HepG2 (cell line): ENCODE results near the gene PASK. TPM values are rescaled to one million over a fixed set of nuclear protein-coding genes. Genes with fewer than 3 reads are reported as not detected.

Source experiments
- ATAC-seq: fragments of 200-7000 bp; cut with Tn5 transposase; 3 replicates; pipeline ENCODE4 v1.9.1; 2020; ENCODE audit warnings: mild to moderate bottlenecking, moderate library complexity
- BruUV-seq: library from RNA; stranded (reverse); fragments of 400-500 nt; replicated peaks from 2 replicates; lab custom pipeline; 2021; lab: Mats Ljungman, UMichigan
- CTCF ChIA-PET: fragments of 300-600 bp; formaldehyde crosslinking; extraction: SDS; loops from one replicate; lab custom pipeline; 2021; ENCODE audit warnings: low total read pairs, inconsistent platforms, low intra/inter-chr PET ratio; lab: Yijun Ruan, JAX
- POLR2A ChIA-PET: fragments of 350-600 bp; sonication (Branson Sonifier 250); formaldehyde crosslinking; loops from one replicate; lab custom pipeline; 2020; ENCODE audit warnings: antibody characterized with exemption, inconsistent platforms; lab: Yijun Ruan, JAX
- DNase-seq: peaks from one replicate; pipeline ENCODE4 v3.0.0-alpha.2; 2015; ENCODE audit warnings: low spot score
- FAIRE-seq: peaks from 3 replicates; lab custom pipeline; 2011; peaks lifted over from hg19 to GRCh38; lab: Jason Lieb, UNC
- H2AFZ ChIP-seq: one replicate; pipeline ENCODE4 v1.6.1; 2011; ENCODE audit warnings: low read length, inconsistent platforms
- H3K27ac ChIP-seq: fragments of 300-600 bp; 3 replicates; pipeline ENCODE4 v1.8.0; 2011; ENCODE audit warnings: mixed run types, mild to moderate bottlenecking, mixed read lengths, low read length, inconsistent platforms; ENCODE audit not compliant: insufficient read depth; ENCODE audit errors: extremely low read length
- H3K27me3 ChIP-seq, 2 experiments: fragments of 200-600 bp in 1 of 2; 2 replicates in 1 of 2; 3 replicates in 1 of 2; pipeline versions ENCODE4 v1.6.0 to v1.8.0; 2011; ENCODE audit warnings: low read length in 2 of 2, mild to moderate bottlenecking in 2 of 2, moderate library complexity in 2 of 2, inconsistent platforms in 1 of 2; ENCODE audit not compliant: insufficient read depth in 2 of 2, control insufficient read depth in 1 of 2
- H3K36me3 ChIP-seq, 2 experiments: fragments of 200-600 bp in 1 of 2; replicated peaks in 1 of 2; 2 replicates in 1 of 2; 3 replicates in 1 of 2; pipeline versions ENCODE4 v1.5.1 to v1.8.0; 2011; ENCODE audit warnings: low read length in 2 of 2, inconsistent platforms in 1 of 2; ENCODE audit not compliant: insufficient read depth in 2 of 2, control insufficient read depth in 1 of 2
- H3K4me1 ChIP-seq: 2 replicates; pipeline ENCODE4 v1.5.1; 2012; ENCODE audit warnings: low read length, inconsistent platforms; ENCODE audit not compliant: insufficient read depth
- H3K4me2 ChIP-seq: 2 replicates; pipeline ENCODE4 v1.6.0; 2011; ENCODE audit warnings: low read depth, low read length, inconsistent platforms
- H3K4me3 ChIP-seq, 3 experiments: fragments of 200-600 bp in 1 of 3; sonication (generic), shearing (Covaris generic) in 1 of 3; replicated peaks in 1 of 3; 2 replicates each; pipeline ENCODE4 v1.5.1; 2011 to 2016; ENCODE audit warnings: low read length in 3 of 3, inconsistent platforms in 2 of 3, low read depth in 2 of 3, mild to moderate bottlenecking in 2 of 3, control low read depth in 1 of 3, mixed read lengths in 1 of 3; ENCODE audit not compliant: insufficient read depth in 1 of 3
- H3K79me2 ChIP-seq: one replicate; pipeline ENCODE4 v1.6.1; 2011; ENCODE audit warnings: low read length, inconsistent platforms; ENCODE audit not compliant: insufficient read depth
- H3K9ac ChIP-seq: 2 replicates; pipeline ENCODE4 v1.6.0; 2011; ENCODE audit warnings: mild to moderate bottlenecking, low read depth, low read length, inconsistent platforms; ENCODE audit not compliant: insufficient read depth
- H3K9me3 ChIP-seq: 2 replicates; pipeline ENCODE4 v1.5.1; 2012; ENCODE audit warnings: mild to moderate bottlenecking, low read length
- H4K20me1 ChIP-seq: 2 replicates; pipeline ENCODE4 v1.6.0; 2011; ENCODE audit warnings: inconsistent platforms, mild to moderate bottlenecking, low read length, moderate library complexity; ENCODE audit not compliant: insufficient read depth
- ARNTL ChIP-seq: sonication (generic); formaldehyde crosslinking; IDR thresholded peaks from 2 replicates; pipeline ENCODE4 v1.4.0; 2020; ENCODE audit warnings: mild to moderate bottlenecking, missing genetic modification reagents
- IRF2 ChIP-seq: IDR thresholded peaks from 2 replicates; pipeline ENCODE4 v1.6.1; 2018; ENCODE audit warnings: missing genetic modification reagents, missing compliant biosample characterization
- MATR3 ChIP-seq: sonication (generic); formaldehyde crosslinking; IDR thresholded peaks from 2 replicates; pipeline ENCODE4 v1.4.0; 2020; ENCODE audit warnings: missing genetic modification reagents
- MEIS2 ChIP-seq: sonication (generic); formaldehyde crosslinking; IDR thresholded peaks from 2 replicates; pipeline ENCODE4 v1.9.0; 2021; ENCODE audit warnings: mild to moderate bottlenecking, missing genetic modification reagents
- MXD4 ChIP-seq: IDR thresholded peaks from 2 replicates; pipeline ENCODE4 v1.6.1; 2016; ENCODE audit warnings: mild to moderate bottlenecking, missing biosample characterization, missing genetic modification reagents
- PRDM15 ChIP-seq: sonication (generic); formaldehyde crosslinking; IDR thresholded peaks from 2 replicates; pipeline ENCODE4 v1.4.0; 2020; ENCODE audit warnings: missing genetic modification reagents
- SMARCE1 ChIP-seq: fragments of 450-650 bp; IDR thresholded peaks from 2 replicates; pipeline ENCODE4 v1.6.1; 2017; ENCODE audit warnings: borderline replicate concordance
- SP4 ChIP-seq: sonication (generic); formaldehyde crosslinking; IDR thresholded peaks from 2 replicates; pipeline ENCODE4 v1.8.1; 2023; ENCODE audit warnings: mild to moderate bottlenecking, missing genetic modification reagents
- XBP1 ChIP-seq: sonication (generic); formaldehyde crosslinking; IDR thresholded peaks from 2 replicates; pipeline ENCODE4 v1.5.0; 2020; ENCODE audit warnings: missing genetic modification reagents
- ZBTB38 ChIP-seq: sonication (generic); formaldehyde crosslinking; IDR thresholded peaks from 2 replicates; pipeline ENCODE4 v1.5.1; 2020; ENCODE audit warnings: mild to moderate bottlenecking, missing genetic modification reagents
- ZMYM4 ChIP-seq: sonication (generic); formaldehyde crosslinking; IDR thresholded peaks from 2 replicates; pipeline ENCODE4 v1.8.1; 2023; ENCODE audit warnings: mild to moderate bottlenecking, missing genetic modification reagents
- ZNF10 ChIP-seq: sonication (generic); formaldehyde crosslinking; IDR thresholded peaks from 2 replicates; pipeline ENCODE4 v1.4.0; 2020; ENCODE audit warnings: mild to moderate bottlenecking, low read depth, missing genetic modification reagents, borderline replicate concordance
- ZNF460 ChIP-seq: sonication (generic); formaldehyde crosslinking; IDR thresholded peaks from 2 replicates; pipeline ENCODE4 v1.5.1; 2020; ENCODE audit warnings: missing genetic modification reagents, mild to moderate bottlenecking, borderline replicate concordance
- ZNF576 ChIP-seq: sonication (generic); formaldehyde crosslinking; IDR thresholded peaks from 2 replicates; pipeline ENCODE4 v1.4.0; 2020; ENCODE audit warnings: mild to moderate bottlenecking, missing genetic modification reagents
- ZNF644 ChIP-seq: IDR thresholded peaks from 2 replicates; pipeline ENCODE4 v1.6.1; 2016; ENCODE audit warnings: low read depth
- WGBS: methylation state at CpG from one replicate; pipeline ENCODE4 v1.1.6; 2017; ENCODE audit warnings: low lambda C conversion rate; 5-methylcytosine and 5-hydroxymethylcytosine counted together
- in situ Hi-C: cut with HindIII; loops from 2 replicates; pipeline ENCODE4 v1.10.0; 2017; ENCODE audit warnings: low pct_unique_long_range_greater_than_20kb; ENCODE audit not compliant: extremely low pct_ligation_motif_present
- intact Hi-C: fragments of 100-400 bp; cut with micrococcal nuclease; formaldehyde crosslinking; loops from one replicate; pipeline ENCODE4 v1.10.0; 2022; ENCODE audit not compliant: unreplicated experiment
- polyA plus RNA-seq, 8 experiments: library from polyadenylated mRNA; depleted of rRNA in 3 of 8; stranded (reverse) in 7 of 8; unstranded in 1 of 8; fragments of >200 nt; fragmentation: Illumina TruSeq in 4 of 8; extraction: Trizol in 4 of 8; gene quantifications; 2 replicates each; pipeline versions ENCODE4 v1.2.1 to v1.2.3, GENCODE V29; 2011 to 2016; ENCODE audit warnings: low read depth in 4 of 8, missing spikeins in 1 of 8, mixed read lengths in 1 of 8; ENCODE audit not compliant: insufficient read depth in 1 of 8
- total RNA-seq, 5 experiments: library from RNA; depleted of rRNA; stranded (reverse); fragments of >200 nt; fragmentation: Illumina TruSeq; extraction: Trizol; gene quantifications; 2 replicates each; pipeline ENCODE4 v1.2.3, GENCODE V29; 2016; ENCODE audit warnings: low read depth in 1 of 5

PASK gene
- total and polyA plus RNA-seq, 2 of the 13 experiments (the other 11 are each of a cell fraction or from before 2014, with no cell fraction given) = 6.9 to 17.0 TPM

DNA sequence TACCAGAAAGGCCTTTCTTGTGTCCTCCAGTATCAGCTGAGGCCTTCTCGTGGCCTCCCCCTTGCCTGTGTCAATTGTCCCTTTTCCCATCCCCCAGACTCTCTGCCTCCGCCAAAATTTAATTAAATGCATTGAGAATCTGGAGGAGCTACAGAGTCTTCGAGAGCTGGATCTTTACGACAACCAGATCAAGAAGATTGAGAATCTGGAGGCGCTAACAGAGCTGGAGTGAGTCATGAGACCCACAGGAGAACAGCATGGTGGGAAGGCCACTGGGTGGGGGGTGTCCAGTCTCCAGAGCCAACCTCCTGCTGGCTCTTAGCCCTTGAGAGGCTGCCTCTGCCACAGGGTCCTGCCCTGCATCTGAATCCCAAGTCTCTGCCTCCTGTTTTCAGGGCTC lies 9.8 kb upstream of the PASK start:
- POLR2A ChIA-PET = no interaction called here
- 95% methylated on average over 5 of the region's 5 CpGs for WGBS
- ATAC-seq (no peak), FAIRE-seq (no peak), DNase-seq (no peak)
- in situ Hi-C loops = no loop called here
- no peak overlapping the region for H2AFZ ChIP-seq
- no peaks in the 10 kb centered on the region for H3K79me2 ChIP-seq
- H3K4me3 ChIP-seq = no peak overlapping the region
- TF ChIP-seq ZMYM4 (CRISPR knock-in tag) = no peak
- no peak for TF ChIP-seq XBP1 (CRISPR knock-in tag)
- TF ChIP-seq IRF2 (CRISPR knock-in tag) = no peak
- no peak for TF ChIP-seq MXD4
- TF ChIP-seq PRDM15 (CRISPR knock-in tag) = no peak
- no peak for TF ChIP-seq SMARCE1
- no peak for TF ChIP-seq ZBTB38 (CRISPR knock-in tag)
- no peak for TF ChIP-seq SP4 (CRISPR knock-in tag)
- TF ChIP-seq ARNTL (CRISPR knock-in tag) = no peak
- TF ChIP-seq ZNF460 (CRISPR knock-in tag) = no peak
- no peak for TF ChIP-seq ZNF576 (CRISPR knock-in tag)
- no peak for TF ChIP-seq ZNF10 (CRISPR knock-in tag)
- no peak for TF ChIP-seq MATR3 (CRISPR knock-in tag)
- no peak for TF ChIP-seq ZNF644 (CRISPR knock-in tag)
- TF ChIP-seq MEIS2 (CRISPR knock-in tag) = no peak
- H4K20me1 ChIP-seq = no peaks in the 10 kb centered on the region
- H3K9me3 ChIP-seq = no peaks in the 10 kb centered on the region
- no peak overlapping the region for H3K4me2 ChIP-seq
- no peak overlapping the region for H3K27ac ChIP-seq
- BruUV-seq = no TSS peak
- intact Hi-C loops = no loop called here
- CTCF ChIA-PET = no interaction called here
- H3K9ac ChIP-seq = no peak overlapping the region
- H3K27me3 ChIP-seq = no peaks in the 10 kb centered on the region
- H3K36me3 ChIP-seq = peaks cover 20 to 55% of the 10 kb centered on the region in 2 experiments
- H3K4me1 ChIP-seq = no peaks in the 10 kb centered on the region
